ENCODE results near the gene MOSMO. TPM values are rescaled to one million over a fixed set of nuclear protein-coding genes. Genes with fewer than 3 reads are reported as not detected.

MOSMO gene
- total and polyA plus RNA-seq, 9 of the 15 experiments (the other 6 are each of a cell fraction or from before 2014, with no cell fraction given), result 1.9 to 13.3 (median 7.7) TPM

DNA sequence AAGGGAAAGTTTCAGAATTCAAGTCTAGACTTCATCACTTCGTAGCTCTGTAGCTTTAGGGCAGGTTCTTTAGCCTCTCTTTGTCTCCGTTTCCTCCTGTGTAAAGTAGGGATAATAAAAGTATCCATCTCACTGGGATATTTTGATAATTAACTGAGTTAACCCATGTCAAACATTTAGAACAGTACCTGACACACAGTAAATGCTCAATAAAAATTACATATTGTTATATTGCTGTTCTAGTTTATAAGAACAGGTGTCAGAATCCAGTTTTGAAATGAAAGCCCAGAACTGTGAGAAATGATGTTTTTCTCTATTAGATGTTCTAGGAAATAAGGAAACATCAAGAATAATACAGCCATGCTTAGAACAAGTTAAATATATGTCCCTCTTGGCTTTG lies 4.3 kb downstream of the MOSMO start:
- Histone ChIP-seq H2AFZ (ENCODE audit: low read depth, low read length) (no peak overlapping the region), H3K79me2 (ENCODE audit: control insufficient read depth, insufficient read depth, low read length) (peaks cover 37% of the 10 kb centered on the region), H3K9ac (ENCODE audit: insufficient read depth in 1 of 2, low read depth in 2 of 2, low read length in 2 of 2) (no peak overlapping the region), H3K36me3 (ENCODE audit: control insufficient read depth, insufficient read depth, low read length) (no peaks in the 10 kb centered on the region), H3K27ac (ENCODE audit: extremely low read depth, low read depth, low read length) (no peak overlapping the region), H3K4me3 (no peak overlapping the region), H3K27me3 (ENCODE audit: control insufficient read depth in 2 of 2, insufficient read depth in 2 of 2, low read length in 2 of 2) (no peaks in the 10 kb centered on the region), H4K20me1 (replicated peaks; ENCODE audit: control insufficient read depth, insufficient read depth, low read length) (peaks cover 10% of the 10 kb centered on the region; the same call in 1 of the 2 replicates), H3K9me3 (replicated peaks; ENCODE audit: control insufficient read depth, insufficient read depth, low read depth, low read length) (no peaks in the 10 kb centered on the region), H3K4me1 (replicated peaks in 1 of 2; ENCODE audit: control insufficient read depth in 2 of 2, insufficient read depth in 2 of 2, low read length in 2 of 2) (peaks cover 4 to 17% of the 10 kb centered on the region in 2 experiments; a peak in 4 of 5 replicates), H3K9me1 (ENCODE audit: control insufficient read depth, insufficient read depth, low read length) (no peaks in the 10 kb centered on the region), H3K4me2 (ENCODE audit: insufficient read depth, low read length) (no peak overlapping the region)
- ChIA-PET CTCF (ENCODE audit: low intra/inter-chr PET ratio) (no interaction called here), POLR2A (interaction anchor here (0.8 to 1.7 kb wide), 3 partner anchors 10 to 87 kb away, joined by 3 to 7 read pairs (median 3); no protein-coding TSS in a partner anchor)
- no peak for FAIRE-seq
- WGBS (ENCODE audit: insufficient coverage, low coverage, missing lambda C conversion rate), result 17% methylated on average over 2 of the region's 2 CpGs
- intact Hi-C loops (cut with micrococcal nuclease), result no loop called here
- no peak for ATAC-seq
- in situ Hi-C loops (cut with MboI), result no loop called here
- BruUV-seq (replicated peaks), result no TSS peak
- TF ChIP-seq RAD21 (CRISPR knock-in tag; conservative IDR thresholded peaks at IDR 0.05 in 1 of 2, IDR thresholded peaks at IDR 0.05 in 1 of 2) (no peak), ZNF644 (tag; IDR thresholded peaks at IDR 0.05; ENCODE audit: low read depth) (no peak), FOXA1 (IDR thresholded peaks at IDR 0.05; ENCODE audit: borderline replicate concordance) (no peak), SMC3 (conservative IDR thresholded peaks at IDR 0.05; ENCODE audit: insufficient read depth, low read depth, low read length) (no peak)
- TF ChIP-seq, protein P1, sequence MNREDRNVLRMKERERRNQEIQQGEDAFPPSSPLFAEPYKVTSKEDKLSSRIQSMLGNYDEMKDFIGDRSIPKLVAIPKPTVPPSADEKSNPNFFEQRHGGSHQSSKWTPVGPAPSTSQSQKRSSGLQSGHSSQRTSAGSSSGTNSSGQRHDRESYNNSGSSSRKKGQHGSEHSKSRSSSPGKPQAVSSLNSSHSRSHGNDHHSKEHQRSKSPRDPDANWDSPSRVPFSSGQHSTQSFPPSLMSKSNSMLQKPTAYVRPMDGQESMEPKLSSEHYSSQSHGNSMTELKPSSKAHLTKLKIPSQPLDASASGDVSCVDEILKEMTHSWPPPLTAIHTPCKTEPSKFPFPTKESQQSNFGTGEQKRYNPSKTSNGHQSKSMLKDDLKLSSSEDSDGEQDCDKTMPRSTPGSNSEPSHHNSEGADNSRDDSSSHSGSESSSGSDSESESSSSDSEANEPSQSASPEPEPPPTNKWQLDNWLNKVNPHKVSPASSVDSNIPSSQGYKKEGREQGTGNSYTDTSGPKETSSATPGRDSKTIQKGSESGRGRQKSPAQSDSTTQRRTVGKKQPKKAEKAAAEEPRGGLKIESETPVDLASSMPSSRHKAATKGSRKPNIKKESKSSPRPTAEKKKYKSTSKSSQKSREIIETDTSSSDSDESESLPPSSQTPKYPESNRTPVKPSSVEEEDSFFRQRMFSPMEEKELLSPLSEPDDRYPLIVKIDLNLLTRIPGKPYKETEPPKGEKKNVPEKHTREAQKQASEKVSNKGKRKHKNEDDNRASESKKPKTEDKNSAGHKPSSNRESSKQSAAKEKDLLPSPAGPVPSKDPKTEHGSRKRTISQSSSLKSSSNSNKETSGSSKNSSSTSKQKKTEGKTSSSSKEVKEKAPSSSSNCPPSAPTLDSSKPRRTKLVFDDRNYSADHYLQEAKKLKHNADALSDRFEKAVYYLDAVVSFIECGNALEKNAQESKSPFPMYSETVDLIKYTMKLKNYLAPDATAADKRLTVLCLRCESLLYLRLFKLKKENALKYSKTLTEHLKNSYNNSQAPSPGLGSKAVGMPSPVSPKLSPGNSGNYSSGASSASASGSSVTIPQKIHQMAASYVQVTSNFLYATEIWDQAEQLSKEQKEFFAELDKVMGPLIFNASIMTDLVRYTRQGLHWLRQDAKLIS (CRISPR knock-in tag; IDR thresholded peaks at IDR 0.05), result no peak
- TF ChIP-seq, protein P2, sequence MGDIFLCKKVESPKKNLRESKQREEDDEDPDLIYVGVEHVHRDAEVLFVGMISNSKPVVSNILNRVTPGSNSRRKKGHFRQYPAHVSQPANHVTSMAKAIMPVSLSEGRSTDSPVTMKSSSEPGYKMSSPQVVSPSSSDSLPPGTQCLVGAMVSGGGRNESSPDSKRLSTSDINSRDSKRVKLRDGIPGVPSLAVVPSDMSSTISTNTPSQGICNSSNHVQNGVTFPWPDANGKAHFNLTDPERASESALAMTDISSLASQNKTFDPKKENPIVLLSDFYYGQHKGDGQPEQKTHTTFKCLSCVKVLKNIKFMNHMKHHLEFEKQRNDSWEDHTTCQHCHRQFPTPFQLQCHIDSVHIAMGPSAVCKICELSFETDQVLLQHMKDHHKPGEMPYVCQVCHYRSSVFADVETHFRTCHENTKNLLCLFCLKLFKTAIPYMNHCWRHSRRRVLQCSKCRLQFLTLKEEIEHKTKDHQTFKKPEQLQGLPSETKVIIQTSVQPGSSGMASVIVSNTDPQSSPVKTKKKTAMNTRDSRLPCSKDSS (IDR thresholded peaks at IDR 0.05; ENCODE audit: low read depth, partially characterized antibody), result no peak
- TF ChIP-seq, protein P3, sequence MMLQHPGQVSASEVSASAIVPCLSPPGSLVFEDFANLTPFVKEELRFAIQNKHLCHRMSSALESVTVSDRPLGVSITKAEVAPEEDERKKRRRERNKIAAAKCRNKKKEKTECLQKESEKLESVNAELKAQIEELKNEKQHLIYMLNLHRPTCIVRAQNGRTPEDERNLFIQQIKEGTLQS (IDR thresholded peaks at IDR 0.05), result no peak
- TF ChIP-seq, protein P3 (CRISPR knock-in tag; conservative IDR thresholded peaks at IDR 0.05), result no peak
- TF ChIP-seq, protein P4, sequence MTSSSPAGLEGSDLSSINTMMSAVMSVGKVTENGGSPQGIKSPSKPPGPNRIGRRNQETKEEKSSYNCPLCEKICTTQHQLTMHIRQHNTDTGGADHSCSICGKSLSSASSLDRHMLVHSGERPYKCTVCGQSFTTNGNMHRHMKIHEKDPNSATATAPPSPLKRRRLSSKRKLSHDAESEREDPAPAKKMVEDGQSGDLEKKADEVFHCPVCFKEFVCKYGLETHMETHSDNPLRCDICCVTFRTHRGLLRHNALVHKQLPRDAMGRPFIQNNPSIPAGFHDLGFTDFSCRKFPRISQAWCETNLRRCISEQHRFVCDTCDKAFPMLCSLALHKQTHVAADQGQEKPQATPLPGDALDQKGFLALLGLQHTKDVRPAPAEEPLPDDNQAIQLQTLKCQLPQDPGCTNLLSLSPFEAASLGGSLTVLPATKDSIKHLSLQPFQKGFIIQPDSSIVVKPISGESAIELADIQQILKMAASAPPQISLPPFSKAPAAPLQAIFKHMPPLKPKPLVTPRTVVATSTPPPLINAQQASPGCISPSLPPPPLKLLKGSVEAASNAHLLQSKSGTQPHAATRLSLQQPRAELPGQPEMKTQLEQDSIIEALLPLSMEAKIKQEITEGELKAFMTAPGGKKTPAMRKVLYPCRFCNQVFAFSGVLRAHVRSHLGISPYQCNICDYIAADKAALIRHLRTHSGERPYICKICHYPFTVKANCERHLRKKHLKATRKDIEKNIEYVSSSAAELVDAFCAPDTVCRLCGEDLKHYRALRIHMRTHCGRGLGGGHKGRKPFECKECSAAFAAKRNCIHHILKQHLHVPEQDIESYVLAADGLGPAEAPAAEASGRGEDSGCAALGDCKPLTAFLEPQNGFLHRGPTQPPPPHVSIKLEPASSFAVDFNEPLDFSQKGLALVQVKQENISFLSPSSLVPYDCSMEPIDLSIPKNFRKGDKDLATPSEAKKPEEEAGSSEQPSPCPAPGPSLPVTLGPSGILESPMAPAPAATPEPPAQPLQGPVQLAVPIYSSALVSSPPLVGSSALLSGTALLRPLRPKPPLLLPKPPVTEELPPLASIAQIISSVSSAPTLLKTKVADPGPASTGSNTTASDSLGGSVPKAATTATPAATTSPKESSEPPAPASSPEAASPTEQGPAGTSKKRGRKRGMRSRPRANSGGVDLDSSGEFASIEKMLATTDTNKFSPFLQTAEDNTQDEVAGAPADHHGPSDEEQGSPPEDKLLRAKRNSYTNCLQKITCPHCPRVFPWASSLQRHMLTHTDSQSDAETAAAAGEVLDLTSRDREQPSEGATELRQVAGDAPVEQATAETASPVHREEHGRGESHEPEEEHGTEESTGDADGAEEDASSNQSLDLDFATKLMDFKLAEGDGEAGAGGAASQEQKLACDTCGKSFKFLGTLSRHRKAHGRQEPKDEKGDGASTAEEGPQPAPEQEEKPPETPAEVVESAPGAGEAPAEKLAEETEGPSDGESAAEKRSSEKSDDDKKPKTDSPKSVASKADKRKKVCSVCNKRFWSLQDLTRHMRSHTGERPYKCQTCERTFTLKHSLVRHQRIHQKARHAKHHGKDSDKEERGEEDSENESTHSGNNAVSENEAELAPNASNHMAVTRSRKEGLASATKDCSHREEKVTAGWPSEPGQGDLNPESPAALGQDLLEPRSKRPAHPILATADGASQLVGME (CRISPR knock-in tag; IDR thresholded peaks at IDR 0.05), result no peak
- DNase-seq (ENCODE audit: extremely low read depth in 1 of 4, low spot score in 3 of 4), result no peak
